HEK293T (cell line): ENCODE results near the gene STK17B.

Source experiments
- FOXM1 ChIP-seq: fragments of 450-650 bp; IDR thresholded peaks from 2 replicates; pipeline ENCODE4 v1.6.1; 2017; ENCODE audit warnings: mild to moderate bottlenecking, borderline replicate concordance
- NFRKB ChIP-seq: fragments of 450-650 bp; IDR thresholded peaks from 2 replicates; pipeline ENCODE4 v1.6.1; 2016; ENCODE audit warnings: mild to moderate bottlenecking, moderate library complexity

DNA sequence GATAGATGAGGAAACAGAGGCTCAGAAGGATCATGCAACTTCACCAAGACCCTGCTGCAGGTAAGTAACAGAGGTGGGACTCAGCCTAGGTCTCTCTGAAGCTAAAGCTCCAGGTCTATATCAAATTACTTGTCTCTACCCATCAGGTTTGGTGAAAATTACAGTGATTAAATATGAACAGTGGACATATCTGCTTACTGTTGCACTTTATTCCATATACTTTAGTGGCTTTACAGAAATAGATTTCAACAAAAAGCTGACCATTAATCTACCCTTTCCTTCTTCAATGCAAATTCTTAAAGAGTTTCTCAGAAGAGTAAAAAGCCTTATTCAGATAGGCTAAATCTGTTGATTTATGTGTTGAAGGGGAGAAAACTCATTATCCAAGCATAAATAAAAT is 42.8 kb upstream of the STK17B start:
- no peak for TF ChIP-seq FOXM1
- TF ChIP-seq NFRKB: no peak
